Measurements from ENCODE around the gene LRRC8D.
"Not testable (repeated sequence)": the region's sequence is repeated elsewhere in the genome, so short reads cannot be mapped to it uniquely, and the experiment has no call there.

Gene LRRC8D

DNA sequence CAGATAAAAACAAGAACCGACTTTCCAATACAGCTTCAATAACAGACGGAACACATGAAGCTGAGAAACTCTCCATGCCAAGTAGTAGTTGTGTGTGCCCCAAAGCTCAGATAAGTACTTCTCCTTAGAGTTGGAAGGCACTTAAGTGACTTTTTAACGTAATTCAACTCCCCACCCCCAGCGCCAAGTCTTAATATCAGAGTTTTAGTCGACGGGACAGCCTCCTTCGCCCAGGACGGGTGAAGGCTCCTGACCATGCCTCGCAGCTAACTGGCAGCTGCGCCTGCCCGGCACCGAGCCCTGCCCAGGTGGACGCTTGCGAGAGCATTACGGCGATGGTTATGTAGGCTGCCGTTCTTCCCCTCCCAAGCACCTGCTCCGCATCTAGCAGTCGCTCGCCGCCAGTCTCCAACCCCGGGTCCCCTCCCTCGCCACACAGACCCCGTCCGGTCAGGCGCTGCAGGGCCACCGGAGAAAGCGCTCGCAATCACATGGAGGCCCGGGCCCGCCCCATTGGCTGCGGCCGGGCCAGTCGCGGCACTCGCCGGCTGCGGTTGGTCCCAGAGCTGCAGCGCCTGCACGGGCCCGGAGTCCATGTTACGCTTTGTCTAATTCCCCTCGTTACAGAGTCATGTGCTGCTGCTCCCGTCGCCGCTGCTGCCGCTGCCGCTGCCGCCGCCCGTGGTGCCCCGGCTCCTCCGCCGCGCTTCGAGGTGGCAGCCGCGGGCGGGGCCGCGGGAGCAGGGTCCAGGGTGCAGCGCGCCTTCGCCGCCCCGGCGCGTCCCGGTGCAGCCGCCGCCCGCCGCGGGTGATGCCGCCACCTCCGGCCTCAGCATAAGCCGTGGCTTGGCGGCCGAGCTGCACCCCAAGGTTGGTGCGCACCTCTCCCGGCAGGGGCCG is at the start of gene LRRC8D:
LRRC8D (plus strand) TSS at position 611 of the 900 bp plus-strand sequence. CDS start 112,037 bp downstream, outside the sequence.
- peak; percentile 83 for DNase-seq

- no peak for DNase-seq
Observed at GRCh38 chr1:89771991-89772560, 48.8 kb upstream of the LRRC8D start.

DNA sequence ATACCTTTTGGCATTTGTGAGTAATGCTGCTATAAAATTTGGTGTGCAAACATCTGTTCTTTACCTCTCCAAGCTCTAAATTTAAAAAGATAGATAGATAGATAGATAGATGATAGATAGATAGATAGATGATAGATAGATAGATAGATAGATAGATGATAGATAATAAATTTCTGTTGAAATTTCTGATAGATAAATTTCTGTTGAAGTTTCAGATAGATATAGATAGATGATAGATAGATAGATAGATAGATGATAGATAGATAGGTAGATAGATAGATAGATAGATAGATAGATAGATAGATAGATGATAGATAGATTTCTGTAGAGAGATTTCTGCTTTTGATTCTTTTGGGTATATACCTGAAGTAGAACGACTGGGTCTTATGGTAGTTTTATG is 44.7 kb upstream of the LRRC8D start:
- not testable (repeated sequence) for DNase-seq

DNA sequence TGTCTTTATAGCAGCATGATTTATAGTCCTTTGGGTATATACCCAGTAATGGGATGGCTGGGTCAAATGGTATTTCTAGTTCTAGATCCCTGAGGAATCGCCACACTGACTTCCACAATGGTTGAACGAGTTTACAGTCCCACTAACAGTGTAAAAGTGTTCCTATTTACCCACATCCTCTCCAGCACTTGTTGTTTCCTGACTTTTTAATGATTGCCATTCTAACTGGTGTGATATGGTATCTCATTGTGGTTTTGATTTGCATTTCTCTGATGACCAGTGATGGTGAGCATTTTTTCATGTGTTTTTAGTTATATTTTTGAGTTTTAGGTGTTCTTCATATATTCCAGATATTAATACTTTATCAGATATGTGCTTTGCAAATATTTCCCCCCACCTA is 43.6 kb upstream of the LRRC8D start:
- DNase-seq, result not testable (repeated sequence)

- DNase-seq, result no peak
Observed at GRCh38 chr1:89779151-89779940, 41.5 kb upstream of the LRRC8D start.

- peak; percentile 8 for DNase-seq
Observed at GRCh38 chr1:89780721-89781120, 40.1 kb upstream of the LRRC8D start.

- DNase-seq, result no peak
Observed at GRCh38 chr1:89781494-89782126, 39.2 kb upstream of the LRRC8D start.

GRCh38 chr1:89786628-89787214 is 34.1 kb upstream of the LRRC8D start:
- DNase-seq, result no peak

- DNase-seq, result no peak
Observed at GRCh38 chr1:89790592-89790991, 30.2 kb upstream of the LRRC8D start.

DNA sequence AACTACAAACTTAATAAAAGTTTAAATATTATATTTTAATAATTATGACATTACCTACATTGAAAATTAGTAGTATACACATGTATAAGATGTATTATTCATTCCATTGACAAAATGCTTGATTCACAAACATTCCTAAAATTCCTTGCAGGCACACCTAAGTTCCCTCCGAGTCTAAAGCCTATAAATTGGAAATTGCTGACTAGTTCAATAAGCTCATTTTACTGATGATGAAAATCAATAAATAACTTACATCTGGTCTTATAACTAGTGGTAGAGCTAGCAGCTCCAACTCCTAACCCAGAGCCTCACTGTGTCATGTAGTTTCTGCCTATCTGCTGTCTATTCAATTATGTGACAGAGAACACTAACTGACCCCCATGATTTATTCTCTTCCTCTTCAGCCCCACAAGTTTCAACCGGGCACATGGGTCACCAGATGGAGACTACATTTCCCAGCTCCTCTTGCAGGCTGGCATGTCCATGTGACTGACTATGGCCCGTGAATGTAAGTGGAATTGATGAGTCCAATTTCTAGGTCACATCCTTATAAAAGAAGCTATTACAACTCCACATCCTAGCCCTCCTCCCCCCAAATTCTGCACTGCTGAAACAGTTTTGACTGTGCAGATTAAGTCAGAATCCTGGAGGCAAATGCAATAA is 29.6 kb upstream of the LRRC8D start:
- no peak for DNase-seq

DNA sequence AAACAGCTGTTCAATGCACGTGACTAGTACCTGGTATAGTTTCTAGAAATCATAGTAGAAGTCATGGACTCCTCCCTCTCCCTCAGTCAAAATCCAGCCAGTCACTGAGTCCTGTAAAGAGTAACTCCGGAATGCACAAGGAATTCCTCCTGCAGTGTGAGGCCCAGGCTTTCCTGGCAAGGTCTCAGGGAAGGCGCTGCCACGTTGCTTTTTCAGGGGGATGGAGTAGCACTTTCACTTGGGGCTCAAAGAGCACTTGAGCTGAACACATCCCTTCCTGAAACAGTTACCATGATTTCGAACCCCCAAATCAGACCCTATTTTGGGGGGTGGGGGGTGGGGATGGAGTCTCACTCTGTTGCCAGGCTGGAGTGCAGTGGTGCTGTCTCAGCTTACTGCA is 26.4 kb upstream of the LRRC8D start:
- DNase-seq, result no peak

DNA sequence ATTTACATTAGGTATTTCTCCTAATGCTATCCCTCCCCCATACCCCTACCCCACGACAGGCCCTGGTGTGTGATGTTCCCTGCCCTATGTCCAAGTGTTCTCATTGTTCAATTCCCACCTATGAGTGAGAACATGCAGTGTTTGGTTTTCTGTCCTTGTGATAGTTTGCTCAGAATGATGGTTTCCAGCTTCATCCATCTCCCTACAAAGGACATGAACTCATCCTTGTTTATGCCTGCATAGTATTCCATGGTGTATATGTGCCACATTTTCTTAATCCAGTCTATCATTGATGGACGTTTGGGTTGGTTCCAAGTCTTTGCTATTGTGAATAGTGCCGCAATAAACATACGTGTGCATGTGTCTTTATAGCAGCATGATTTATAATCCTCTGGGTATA is 25.3 kb upstream of the LRRC8D start:
- DNase-seq, result not testable (repeated sequence)

GRCh38 chr1:89797876-89798275 is 23.0 kb upstream of the LRRC8D start:
- DNase-seq, result not testable (repeated sequence)

DNA sequence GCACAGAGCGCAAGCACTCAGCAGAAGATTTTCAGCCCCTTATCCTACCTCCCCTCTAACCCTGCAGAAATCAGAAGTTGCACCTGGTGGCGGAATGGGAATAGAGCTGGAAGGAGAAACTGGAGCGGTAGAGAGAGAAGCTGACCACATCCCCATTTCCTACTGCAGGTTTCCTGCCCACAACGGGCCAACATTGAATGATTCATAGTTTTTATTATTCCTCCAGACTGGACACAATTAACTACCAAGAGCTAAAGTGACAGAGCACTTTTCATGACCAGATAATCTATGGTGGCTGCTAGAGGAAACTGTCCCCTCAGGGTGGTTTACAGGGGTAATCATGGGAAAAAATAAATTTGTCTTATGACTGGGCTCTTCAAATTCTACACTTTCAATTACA is 21.3 kb upstream of the LRRC8D start:
- DNase-seq, result no peak

GRCh38 chr1:89800022-89800655 is 20.7 kb upstream of the LRRC8D start:
- DNase-seq, result no peak

DNA sequence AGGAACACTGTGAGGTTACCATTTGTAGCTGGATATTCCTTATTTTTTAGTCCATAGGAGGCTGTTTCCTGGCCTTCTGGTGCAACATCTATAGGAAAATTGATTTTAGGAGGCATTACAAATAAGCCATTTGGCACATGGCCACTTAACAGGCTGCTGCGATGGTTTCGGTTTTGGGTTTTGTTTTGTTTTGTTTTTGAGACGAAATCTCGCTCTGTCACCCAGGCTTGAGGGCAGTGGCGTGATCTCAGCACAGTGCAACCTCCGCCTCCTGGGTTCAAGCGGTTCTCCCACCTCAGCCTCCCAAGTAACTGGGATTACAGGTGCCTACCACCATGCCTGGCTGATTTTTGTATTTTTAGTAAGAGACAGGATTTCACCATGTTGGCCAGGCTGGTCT is 20.1 kb upstream of the LRRC8D start:
- no peak for DNase-seq

DNA sequence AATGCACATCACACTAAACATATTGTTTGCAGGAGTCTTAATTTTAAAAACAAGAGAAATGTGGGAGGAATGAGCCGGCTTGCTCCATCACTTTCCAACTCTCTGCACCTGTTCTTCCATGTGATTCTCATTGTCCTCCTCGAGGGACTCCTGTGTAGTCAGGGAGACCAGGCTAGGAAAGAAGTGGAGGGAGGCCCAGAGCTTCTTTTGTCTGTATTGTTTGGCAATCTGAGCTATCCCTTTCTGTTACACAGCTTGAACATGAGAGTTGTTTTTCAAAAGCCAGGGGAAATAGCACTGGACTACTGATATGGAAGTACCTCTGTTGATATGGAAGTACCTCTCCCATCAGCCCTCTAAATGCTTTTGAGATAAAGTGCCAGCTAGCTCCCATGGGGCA is 18.8 kb upstream of the LRRC8D start:
- no peak for DNase-seq

DNA sequence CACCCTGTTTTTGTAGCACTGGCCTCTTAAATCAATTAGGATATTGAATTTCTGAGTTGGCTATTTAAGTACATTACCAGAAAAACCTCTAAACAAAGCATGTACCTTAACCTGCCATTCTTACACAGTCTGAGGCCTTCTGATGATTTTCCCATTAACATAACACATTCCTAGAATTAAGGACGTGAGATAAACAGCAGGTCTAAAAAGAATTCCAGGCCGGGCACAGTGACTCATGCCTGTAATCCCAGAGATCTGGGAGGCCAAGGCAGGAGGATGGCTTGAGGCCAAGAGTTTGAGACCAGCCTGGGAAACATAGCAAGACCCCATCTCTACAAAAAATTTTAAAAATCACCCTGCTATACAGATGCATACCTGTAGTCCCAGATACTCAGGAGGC is 18.0 kb upstream of the LRRC8D start:
- DNase-seq, result no peak

DNA sequence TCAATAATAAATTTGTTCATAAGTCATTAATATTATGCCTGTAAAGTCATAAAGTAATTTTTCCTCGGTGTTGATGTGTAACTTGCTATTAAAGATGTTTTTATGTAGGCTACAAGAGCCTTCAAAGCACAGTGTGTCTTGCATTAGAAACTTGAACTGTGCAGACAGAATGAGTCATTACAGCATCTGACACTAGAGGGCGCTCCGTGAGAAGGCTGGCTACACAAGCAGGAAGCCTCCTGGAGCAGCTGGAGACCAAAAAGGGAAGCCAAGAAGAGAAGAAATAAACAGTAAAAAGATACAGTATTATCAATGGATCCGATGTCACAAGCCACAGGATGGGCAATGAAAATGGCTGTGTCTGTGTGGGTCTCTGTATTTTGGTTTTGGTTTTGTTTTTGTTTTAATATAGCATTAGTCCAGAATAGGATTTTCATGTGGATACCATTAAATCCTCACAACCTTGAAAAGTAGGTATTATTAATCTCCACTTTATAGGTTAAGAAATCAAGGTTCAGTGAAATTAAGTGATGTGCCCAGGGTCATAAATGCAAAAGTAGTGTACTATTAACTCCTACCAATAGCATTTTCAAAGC is 16.1 kb upstream of the LRRC8D start:
- peak; percentile 86 for DNase-seq

- DNase-seq, result no peak
Observed at GRCh38 chr1:89806616-89807015, 14.2 kb upstream of the LRRC8D start.

GRCh38 chr1:89807503-89807902 is 13.3 kb upstream of the LRRC8D start:
- DNase-seq, result no peak
